Cardiac septum (tissue), 1 donor: ENCODE data around the gene CNBD2. TPM values are rescaled to one million over a fixed set of nuclear protein-coding genes. Genes with fewer than 3 reads are reported as not detected.
"Not testable (repeated sequence)": the region's sequence is repeated elsewhere in the genome, so short reads cannot be mapped to it uniquely, and the experiment has no call there.

Experiments
- DNase-seq: peaks from one replicate; pipeline ENCODE4 v3.0.0-alpha.2; 2020; ENCODE audit warnings: low spot score
- intact Hi-C: fragments of 100-400 bp; cut with DNase I; formaldehyde crosslinking; loops from one replicate; pipeline ENCODE4 v1.14.0; 2022
- total RNA-seq: library from RNA; stranded (reverse); fragmentation: NEBNext Ultra II Directional; extraction: Animal tissue kit (Norgen Biotek cat#: 25700); gene quantifications from one replicate; pipeline ENCODE4 v1.2.1, GENCODE V29; 2021
- donor health status: DM: no; HTN: no; CAD: no.

The CNBD2 gene
- total RNA-seq, 1 donor from 2014 or later = 3.1 TPM

DNA sequence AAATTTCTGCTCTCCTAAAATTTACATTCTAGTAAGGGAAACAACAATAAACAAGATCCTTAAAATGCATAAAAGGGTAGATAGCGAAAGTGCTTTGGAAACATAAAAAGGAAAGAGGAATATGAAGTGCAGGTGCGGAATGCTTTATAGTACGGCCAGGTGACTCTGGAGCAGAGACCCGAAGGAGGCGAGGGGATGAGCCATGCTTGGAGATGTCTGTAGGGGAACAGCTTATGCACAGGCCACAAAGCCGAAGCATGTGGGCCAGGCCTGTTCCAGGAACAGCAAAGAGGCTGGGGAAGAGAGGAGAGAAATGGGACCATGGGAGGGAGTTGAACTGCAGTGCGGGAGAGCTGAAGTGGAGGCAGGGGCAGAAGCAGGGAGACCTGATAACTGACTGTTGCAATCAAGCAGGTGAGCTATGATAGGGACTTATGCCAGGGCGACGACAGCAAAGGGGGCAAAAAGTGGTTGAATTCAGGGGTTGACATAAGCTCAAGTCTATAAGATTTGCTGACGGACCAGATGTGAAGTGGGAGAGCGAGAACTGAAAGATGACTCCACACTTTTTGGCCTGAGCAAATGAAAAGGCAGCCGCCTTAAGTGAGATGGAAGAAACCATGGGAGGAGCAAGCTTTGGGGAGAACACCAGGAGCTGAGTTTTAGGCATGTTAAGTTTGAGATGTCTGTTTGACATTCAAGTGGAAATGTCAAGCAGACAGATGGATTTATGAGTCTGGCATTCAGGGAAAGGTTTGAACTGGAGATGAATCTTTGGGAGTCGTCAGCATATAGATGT lies 83.1 kb downstream of the CNBD2 start:
- intact Hi-C loops = no loop called here
- DNase-seq = no peak

- intact Hi-C loops = no loop called here
- no peak for DNase-seq
These were observed 83.7 kb downstream of the CNBD2 start for GRCh38 chr20:36052117-36052513.

GRCh38 chr20:36053863-36054518 lies 85.6 kb downstream of the CNBD2 start:
- intact Hi-C loops, DNase-seq: not testable (repeated sequence)

GRCh38 chr20:36055145-36055544 lies 86.8 kb downstream of the CNBD2 start:
- intact Hi-C loops = no loop called here
- DNase-seq = no peak

DNA sequence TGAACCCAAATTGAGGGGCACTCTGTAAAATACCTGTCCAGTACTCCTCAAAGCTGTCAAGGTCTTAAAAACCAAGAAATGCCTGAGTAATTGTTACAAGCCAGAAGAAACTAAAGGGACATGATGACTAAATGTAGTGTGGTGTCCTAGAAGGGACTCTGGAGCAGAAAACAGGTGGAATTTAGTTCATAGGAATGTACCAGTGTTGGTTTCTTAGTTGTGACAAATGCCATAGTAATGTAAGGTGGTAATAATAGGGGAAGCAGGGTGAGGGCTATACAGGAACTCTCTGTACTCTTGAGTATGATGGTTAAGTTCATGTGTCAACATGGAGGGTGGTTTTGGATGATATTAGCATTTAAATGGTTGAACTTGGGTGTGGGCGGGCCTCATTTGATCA lies 92.3 kb downstream of the CNBD2 start:
- no peak for DNase-seq
- intact Hi-C loops = no loop called here

DNA sequence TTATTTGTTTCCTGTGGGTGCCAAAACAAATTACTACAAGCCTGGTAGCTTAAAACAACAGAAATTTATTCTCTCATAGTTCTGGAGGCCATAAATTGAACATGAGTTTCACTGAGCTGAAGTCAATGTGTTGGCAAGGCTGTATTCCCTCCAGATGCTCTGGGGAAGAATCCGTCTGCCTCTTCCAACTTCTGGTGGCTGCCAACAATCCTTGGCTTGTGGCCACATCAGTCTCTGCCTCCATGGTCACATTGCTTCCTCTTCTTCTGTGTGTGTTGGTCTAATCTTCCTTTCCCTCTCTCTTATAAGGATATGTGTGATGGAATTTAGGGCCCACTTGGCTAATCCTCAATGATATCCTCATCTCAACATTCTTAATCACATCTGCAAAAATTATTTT lies 93.4 kb downstream of the CNBD2 start:
- intact Hi-C loops = no loop called here
- no peak for DNase-seq

- DNase-seq = no peak
- intact Hi-C loops = no loop called here
These were observed 94.4 kb downstream of the CNBD2 start for GRCh38 chr20:36062799-36063198.

GRCh38 chr20:36063916-36064657 lies 95.7 kb downstream of the CNBD2 start:
- DNase-seq = no peak
- intact Hi-C loops = no loop called here

GRCh38 chr20:36064658-36065426 lies 96.5 kb downstream of the CNBD2 start:
- intact Hi-C loops = no loop called here
- peak; percentile 99 for DNase-seq

GRCh38 chr20:36065427-36065998 lies 97.1 kb downstream of the CNBD2 start:
- intact Hi-C loops = no loop called here
- no peak for DNase-seq

DNA sequence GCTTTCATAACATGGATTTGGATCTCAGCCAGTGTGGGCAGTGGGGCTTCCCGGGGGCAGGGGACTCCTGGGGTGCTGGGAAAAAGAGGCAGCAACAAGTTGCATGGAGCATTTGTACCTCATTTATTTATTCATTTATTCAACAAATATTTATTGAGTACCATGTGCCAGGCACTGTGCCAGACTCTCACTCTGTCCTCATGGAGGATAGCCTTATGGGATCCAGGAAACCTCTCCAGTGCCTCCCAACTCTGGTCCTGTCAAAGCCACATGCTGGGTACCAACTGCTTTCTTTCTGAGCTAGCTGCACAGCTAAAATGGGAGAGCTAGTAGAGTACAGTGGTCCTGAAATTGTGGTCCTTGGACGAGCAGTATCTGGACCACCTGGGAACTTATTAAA lies 98.4 kb downstream of the CNBD2 start:
- intact Hi-C loops = no loop called here
- no peak for DNase-seq

DNA sequence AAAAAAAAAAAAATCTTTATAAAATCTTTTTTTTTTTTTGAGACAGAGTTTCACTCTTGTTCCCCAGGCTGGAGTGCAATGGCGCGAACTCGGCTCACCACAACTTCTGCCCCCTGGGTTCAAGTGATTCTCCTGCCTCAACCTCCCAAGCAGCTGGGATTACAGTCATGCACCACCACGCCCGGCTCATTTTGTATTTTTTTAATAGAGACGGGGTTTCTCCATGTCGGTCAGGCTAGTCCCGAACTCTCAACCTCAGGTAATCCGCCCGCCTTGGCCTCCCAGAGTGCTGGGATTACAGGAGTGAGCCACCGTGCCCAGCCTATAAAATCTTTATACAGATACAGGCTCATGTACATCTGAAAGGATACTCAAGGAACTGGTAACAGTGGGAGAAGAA lies 100.1 kb downstream of the CNBD2 start:
- DNase-seq, intact Hi-C loops: not testable (repeated sequence)

DNA sequence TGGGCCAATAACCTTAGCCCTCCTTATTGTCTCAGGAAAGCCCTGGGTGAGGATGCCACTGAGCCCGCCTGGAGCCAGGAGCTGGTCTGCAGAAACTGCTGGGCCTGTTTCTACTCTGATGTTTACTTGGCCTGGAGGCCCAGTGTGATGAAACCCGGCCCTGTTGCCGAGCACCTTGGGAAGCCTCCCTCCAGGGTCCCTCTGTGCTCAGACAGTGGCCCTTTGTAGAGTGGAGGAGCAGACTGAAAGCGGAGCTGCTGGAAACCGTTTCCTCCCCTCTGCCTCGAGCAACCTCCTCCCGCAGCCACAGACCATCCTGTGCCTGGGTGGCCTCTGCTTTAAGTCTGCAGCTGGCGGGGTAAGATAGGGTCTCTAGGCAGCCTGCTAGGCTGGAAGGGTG lies 102.1 kb downstream of the CNBD2 start:
- no peak for DNase-seq
- intact Hi-C loops = no loop called here

- intact Hi-C loops = no loop called here
- DNase-seq = no peak
These were observed 103.5 kb downstream of the CNBD2 start for GRCh38 chr20:36071848-36072247.

DNA sequence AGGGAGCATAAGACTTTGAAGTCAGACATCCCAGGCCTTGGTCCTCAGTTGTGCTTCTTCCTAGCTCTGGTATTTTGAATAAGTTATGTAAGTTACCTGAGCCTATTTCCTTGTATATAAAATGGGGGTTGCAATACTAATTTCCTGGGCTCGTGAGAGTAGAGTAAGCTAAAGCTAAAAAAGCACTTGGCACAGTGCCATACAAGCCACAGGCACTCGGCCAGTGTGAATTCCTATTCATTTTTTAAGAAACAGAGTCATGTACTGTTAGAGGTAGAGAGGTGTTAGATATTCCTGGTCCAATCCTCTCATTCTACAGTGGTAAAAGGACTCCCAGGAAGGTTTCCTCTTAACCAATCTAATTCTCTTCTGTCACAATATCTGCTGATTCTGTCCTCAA lies 106.6 kb downstream of the CNBD2 start:
- intact Hi-C loops = no loop called here
- DNase-seq = no peak

- DNase-seq, intact Hi-C loops: not testable (repeated sequence)
These were observed 109.4 kb downstream of the CNBD2 start for GRCh38 chr20:36077762-36078161.

DNA sequence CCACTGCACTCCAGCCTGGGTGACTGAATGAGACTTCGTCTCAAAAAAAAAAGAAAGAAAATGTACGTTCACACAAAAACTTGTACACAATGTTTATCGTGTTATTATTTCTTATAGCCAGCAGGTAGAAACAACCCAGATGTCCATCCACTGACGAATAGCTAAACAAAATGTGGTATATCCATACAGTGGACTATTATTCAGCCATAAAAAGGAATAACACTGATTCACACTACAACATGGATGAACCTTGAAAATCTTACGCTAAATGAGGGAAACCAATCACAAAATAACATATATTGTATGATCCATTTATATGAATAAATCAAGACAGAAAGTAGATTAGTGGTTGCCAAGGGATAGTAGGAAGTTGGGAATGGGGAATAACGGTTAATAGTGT lies 111.1 kb downstream of the CNBD2 start:
- intact Hi-C loops = no loop called here
- no peak for DNase-seq

- DNase-seq, intact Hi-C loops: not testable (repeated sequence)
These were observed 111.6 kb downstream of the CNBD2 start for GRCh38 chr20:36079984-36080383.
